H1 (cell line): Measurements from ENCODE around the gene SLC66A1.

Source experiments
- ATF3 ChIP-seq: IDR thresholded peaks from 2 replicates; pipeline ENCODE4 v1.6.1; 2011; ENCODE audit warnings: low read depth, mild to moderate bottlenecking, low read length; ENCODE audit not compliant: insufficient read depth
- CBX5 ChIP-seq: fragments of 300-800, 300-1000 bp; sonication (generic); IDR thresholded peaks from 2 replicates; pipeline ENCODE4 v1.7.1; 2016; ENCODE audit warnings: antibody characterized with exemption, low read length, low read depth
- CEBPB ChIP-seq: IDR thresholded peaks from 2 replicates; pipeline ENCODE4 v1.6.1; 2012; ENCODE audit warnings: low read depth, low read length
- CTCF ChIP-seq, 3 experiments: IDR thresholded peaks; 1 replicate in 2 of 3; 2 replicates in 1 of 3; pipeline versions ENCODE4 v1.5.1 to v1.6.1; 2011; ENCODE audit warnings: low read length in 3 of 3, mild to moderate bottlenecking in 3 of 3, inconsistent platforms in 2 of 3, low read depth in 1 of 3, moderate library complexity in 1 of 3; ENCODE audit not compliant: insufficient read depth in 1 of 3; ENCODE audit errors: control extremely low read depth in 1 of 3
- EP300 ChIP-seq, 2 experiments: IDR thresholded peaks; 1 replicate in 1 of 2; 2 replicates in 1 of 2; pipeline ENCODE4 v1.6.1; 2011 to 2012; ENCODE audit warnings: low read depth in 2 of 2, low read length in 2 of 2, mild to moderate bottlenecking in 2 of 2, borderline replicate concordance in 1 of 2, inconsistent platforms in 1 of 2, moderate library complexity in 1 of 2
- GABPA ChIP-seq: IDR thresholded peaks from 2 replicates; pipeline ENCODE4 v1.6.1; 2011; ENCODE audit warnings: mild to moderate bottlenecking, low read length, moderate library complexity, borderline replicate concordance; ENCODE audit not compliant: insufficient read depth
- JUN ChIP-seq: IDR thresholded peaks from 2 replicates; pipeline ENCODE4 v1.6.1; 2011; ENCODE audit warnings: low read depth, mild to moderate bottlenecking, improper control_type of control experiment, low read length
- MAX ChIP-seq: IDR thresholded peaks from 2 replicates; pipeline ENCODE4 v1.6.1; 2012; ENCODE audit warnings: inconsistent platforms
- POLR2A ChIP-seq, 2 experiments: IDR thresholded peaks; 1 replicate in 1 of 2; 2 replicates in 1 of 2; pipeline ENCODE4 v1.6.1; 2011; ENCODE audit warnings: low read depth in 2 of 2, low read length in 2 of 2, mild to moderate bottlenecking in 2 of 2; ENCODE audit errors: control extremely low read depth in 1 of 2
- RXRA ChIP-seq: IDR thresholded peaks from 2 replicates; pipeline ENCODE4 v1.6.1; 2011; ENCODE audit warnings: low read depth, mild to moderate bottlenecking, low read length, moderate library complexity; ENCODE audit not compliant: insufficient read depth
- SIN3A ChIP-seq, 2 experiments: IDR thresholded peaks in 1 of 2; conservative IDR thresholded peaks in 1 of 2; 2 replicates each; pipeline ENCODE4 v1.6.1; 2011 to 2012; ENCODE audit warnings: low read length in 2 of 2, improper control_type of control experiment in 1 of 2, low read depth in 1 of 2, mild to moderate bottlenecking in 1 of 2
- SIRT6 ChIP-seq: IDR thresholded peaks from one replicate; pipeline ENCODE4 v1.7.1; 2012; ENCODE audit warnings: low read length, inconsistent platforms
- YY1 ChIP-seq: IDR thresholded peaks from 2 replicates; pipeline ENCODE4 v1.6.1; 2011; ENCODE audit warnings: low read depth, mild to moderate bottlenecking, low read length

- TF ChIP-seq CTCF (IDR thresholded peaks at IDR 0.05; ENCODE audit: control extremely low read depth in 1 of 3, insufficient read depth in 1 of 3, low read depth in 1 of 3, low read length in 3 of 3) = no peak
- TF ChIP-seq YY1 = no peak
- TF ChIP-seq JUN = no peak
- TF ChIP-seq SIRT6 = no peak
- TF ChIP-seq ATF3 = no peak
- no peak for TF ChIP-seq POLR2A (IDR thresholded peaks at IDR 0.05; ENCODE audit: control extremely low read depth in 1 of 2, low read depth in 2 of 2, low read length in 2 of 2)
- no peak for TF ChIP-seq SIN3A (conservative IDR thresholded peaks at IDR 0.05 in 1 of 2, IDR thresholded peaks at IDR 0.05 in 1 of 2; ENCODE audit: low read depth in 1 of 2, low read length in 2 of 2)
- no peak for TF ChIP-seq CBX5
- TF ChIP-seq RXRA = no peak
- no peak for TF ChIP-seq MAX
- TF ChIP-seq CEBPB = no peak
- TF ChIP-seq GABPA = no peak
- TF ChIP-seq EP300 (IDR thresholded peaks at IDR 0.05; ENCODE audit: borderline replicate concordance in 1 of 2, low read depth in 2 of 2, low read length in 2 of 2) = no peak
Measured at GRCh38 chr1:19361611-19362147, 49.6 kb downstream of the SLC66A1 start.
